Kidney epithelial cell (primary cell): ENCODE results near the gene WNT5B. TPM values are rescaled to one million over a fixed set of nuclear protein-coding genes. Genes with fewer than 3 reads are reported as not detected.

Experiments used
- DNase-seq: peaks from one replicate; pipeline ENCODE4 v3.0.0-alpha.2; 2010; ENCODE audit warnings: low read depth
- H3K27me3 ChIP-seq: 2 replicates; pipeline ENCODE4 v1.6.0; 2011; ENCODE audit warnings: low read length; ENCODE audit not compliant: control insufficient read depth, insufficient read depth
- H3K36me3 ChIP-seq: 2 replicates; pipeline ENCODE4 v1.5.1; 2011; ENCODE audit warnings: low read length; ENCODE audit not compliant: control insufficient read depth, insufficient read depth
- H3K4me3 ChIP-seq: 2 replicates; pipeline ENCODE4 v1.5.1; 2011; ENCODE audit warnings: low read depth, mild to moderate bottlenecking, control low read depth, low read length
- CTCF ChIP-seq: IDR thresholded peaks from 2 replicates; pipeline ENCODE4 v1.5.1; 2011; ENCODE audit warnings: mild to moderate bottlenecking, moderate library complexity, low read length, control low read depth, inconsistent platforms; ENCODE audit not compliant: insufficient read depth, poor library complexity, severe bottlenecking
- total RNA-seq: library from RNA; depleted of rRNA; stranded (reverse); fragments of >200 nt; gene quantifications from 2 replicates; pipeline ENCODE4 v1.2.3, GENCODE V29; 2015

WNT5B gene
- total RNA-seq, result 26.4 and 28.5 TPM in 2 replicates

- Histone ChIP-seq H3K4me3 (peak within 1 kb of the TSS; percentile 36), H3K36me3 (no peaks in the 10 kb centered on the region), H3K27me3 (peaks cover 19% of the 10 kb centered on the region)
- no peak for DNase-seq
- no peak for TF ChIP-seq CTCF
Observed at GRCh38 chr12:1628666-1629337, at the start of gene WNT5B. TSS of gene WNT5B (plus strand) at chr12:1629231. CDS start at chr12:1631355, 2,124 bp downstream.

- H3K4me3 ChIP-seq, result no peak overlapping the region
- H3K27me3 ChIP-seq, result no peaks in the 10 kb centered on the region
- H3K36me3 ChIP-seq, result no peaks in the 10 kb centered on the region
- no peak for TF ChIP-seq CTCF
- DNase-seq, result no peak
Observed at GRCh38 chr12:1579651-1580435, 49.2 kb upstream of the WNT5B start.

GRCh38 chr12:1580526-1580925 is 48.5 kb upstream of the WNT5B start:
- H3K36me3 ChIP-seq, result no peaks in the 10 kb centered on the region
- DNase-seq, result no peak

GRCh38 chr12:1581973-1582708 is 46.9 kb upstream of the WNT5B start:
- Histone ChIP-seq H3K27me3 (no peaks in the 10 kb centered on the region), H3K4me3 (no peak overlapping the region), H3K36me3 (no peaks in the 10 kb centered on the region)
- TF ChIP-seq CTCF, result no peak
- no peak for DNase-seq

More at GRCh38 chr12:1580526-1580925, 48.5 kb upstream of the WNT5B start:
- no peak for TF ChIP-seq CTCF
- H3K27me3 ChIP-seq, result no peaks in the 10 kb centered on the region
- no peak overlapping the region for H3K4me3 ChIP-seq

- Histone ChIP-seq H3K27me3 (no peaks in the 10 kb centered on the region), H3K4me3 (no peak overlapping the region), H3K36me3 (no peaks in the 10 kb centered on the region)
- DNase-seq, result no peak
- no peak for TF ChIP-seq CTCF
Observed at GRCh38 chr12:1582709-1583050, 46.4 kb upstream of the WNT5B start.
